A673 (cell line): ENCODE data around the gene ADGRF1.

Source experiments
- CTCF ChIP-seq: fragments of 300-800, 200-600 bp; sonication (generic); conservative IDR thresholded peaks from 2 replicates; pipeline ENCODE4 v1.5.1; 2017; ENCODE audit warnings: low read depth, mild to moderate bottlenecking, antibody characterized with exemption, low read length, moderate library complexity, mixed read lengths
- EZH2 ChIP-seq: fragments of 200-600 bp; sonication (generic); IDR thresholded peaks from 2 replicates; pipeline ENCODE4 v1.6.1; 2017; ENCODE audit warnings: borderline replicate concordance, low read depth, mild to moderate bottlenecking, mixed read lengths, antibody characterized with exemption, low read length; ENCODE audit not compliant: poor library complexity, severe bottlenecking

- TF ChIP-seq EZH2 = no peak
- TF ChIP-seq CTCF = no peak
Observed at GRCh38 chr6:46969206-46969605, 72.9 kb downstream of the ADGRF1 start.
